ENCODE data around the gene DNAJB14. TPM values are rescaled to one million over a fixed set of nuclear protein-coding genes. Genes with fewer than 3 reads are reported as not detected.

The DNAJB14 gene
- total RNA-seq, 2 donors from 2014 or later: 32.6 to 58.2 TPM

DNA sequence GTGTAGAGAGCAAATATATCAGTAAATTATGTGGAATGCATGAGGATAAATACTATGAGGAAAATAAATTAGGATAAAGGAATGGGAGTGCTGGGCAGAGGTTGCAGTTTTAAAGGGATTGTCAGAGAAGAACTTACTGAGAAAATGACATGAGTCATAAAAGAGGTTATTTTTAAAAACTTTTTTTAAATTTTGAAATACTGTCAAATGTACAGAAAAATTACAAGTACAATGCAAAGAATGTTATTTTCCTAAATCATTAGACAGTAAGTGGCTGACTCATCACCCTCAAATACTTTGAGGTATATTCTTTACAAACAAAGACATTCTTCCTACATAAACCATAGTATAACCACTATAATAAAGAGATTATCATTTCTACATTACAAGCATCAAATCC lies 33.5 kb upstream of the DNAJB14 start:
- ATAC-seq (ENCODE audit: insufficient number of reproducible peaks, low FRiP score, low read depth) (no peak), DNase-seq (ENCODE audit: low spot score) (no peak)
- TF ChIP-seq, protein P1, sequence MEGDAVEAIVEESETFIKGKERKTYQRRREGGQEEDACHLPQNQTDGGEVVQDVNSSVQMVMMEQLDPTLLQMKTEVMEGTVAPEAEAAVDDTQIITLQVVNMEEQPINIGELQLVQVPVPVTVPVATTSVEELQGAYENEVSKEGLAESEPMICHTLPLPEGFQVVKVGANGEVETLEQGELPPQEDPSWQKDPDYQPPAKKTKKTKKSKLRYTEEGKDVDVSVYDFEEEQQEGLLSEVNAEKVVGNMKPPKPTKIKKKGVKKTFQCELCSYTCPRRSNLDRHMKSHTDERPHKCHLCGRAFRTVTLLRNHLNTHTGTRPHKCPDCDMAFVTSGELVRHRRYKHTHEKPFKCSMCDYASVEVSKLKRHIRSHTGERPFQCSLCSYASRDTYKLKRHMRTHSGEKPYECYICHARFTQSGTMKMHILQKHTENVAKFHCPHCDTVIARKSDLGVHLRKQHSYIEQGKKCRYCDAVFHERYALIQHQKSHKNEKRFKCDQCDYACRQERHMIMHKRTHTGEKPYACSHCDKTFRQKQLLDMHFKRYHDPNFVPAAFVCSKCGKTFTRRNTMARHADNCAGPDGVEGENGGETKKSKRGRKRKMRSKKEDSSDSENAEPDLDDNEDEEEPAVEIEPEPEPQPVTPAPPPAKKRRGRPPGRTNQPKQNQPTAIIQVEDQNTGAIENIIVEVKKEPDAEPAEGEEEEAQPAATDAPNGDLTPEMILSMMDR (IDR thresholded peaks at IDR 0.05): no peak

DNA sequence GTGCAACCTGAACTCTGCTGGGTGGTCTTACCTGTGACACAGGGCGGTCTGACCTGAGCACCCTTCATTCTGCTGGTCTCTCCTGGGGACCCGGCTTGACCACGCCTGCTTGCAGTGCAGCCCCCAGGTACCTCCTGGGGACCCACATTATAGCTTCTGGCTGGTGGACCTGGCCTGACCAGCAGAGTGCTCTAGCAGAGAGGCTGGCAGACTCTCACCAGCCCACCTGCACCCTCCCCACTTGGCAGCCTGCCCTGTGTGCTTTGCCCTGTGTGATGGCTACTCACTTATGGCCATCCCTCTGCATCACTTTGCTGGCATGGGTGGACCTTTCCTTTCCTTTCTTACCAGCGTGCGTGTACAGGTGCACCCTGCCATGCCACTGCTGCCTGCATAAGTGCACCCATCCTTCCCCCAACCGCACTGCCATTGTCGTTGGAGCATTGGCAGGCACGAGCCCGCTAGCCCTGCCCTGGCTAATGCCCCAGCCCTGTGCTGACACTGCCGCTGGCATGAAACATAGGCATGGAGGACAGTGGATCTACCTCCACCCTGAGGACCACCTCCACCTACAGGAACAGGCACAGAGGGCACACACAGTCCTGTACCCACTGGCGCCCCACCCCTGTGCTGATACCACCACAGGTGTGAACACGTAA lies 25.2 kb upstream of the DNAJB14 start:
- ATAC-seq (ENCODE audit: insufficient number of reproducible peaks, low FRiP score, low read depth) (no peak), DNase-seq (ENCODE audit: low spot score) (no peak)
- no peak overlapping the region for H3K4me3 ChIP-seq
- no peak overlapping the region for H3K27ac ChIP-seq
- TF ChIP-seq, protein P1 (IDR thresholded peaks at IDR 0.05): no peak
- no peaks in the 10 kb centered on the region for H3K27me3 ChIP-seq (replicated peaks; ENCODE audit: insufficient read depth)
- no peaks in the 10 kb centered on the region for H3K9me3 ChIP-seq
- no peaks in the 10 kb centered on the region for H3K4me1 ChIP-seq (ENCODE audit: control insufficient read depth in 1 of 2, low read depth in 2 of 2)
- no peaks in the 10 kb centered on the region for H3K36me3 ChIP-seq

More for the DNA sequence above, 33.5 kb upstream of the DNAJB14 start:
- no peak overlapping the region for H3K4me3 ChIP-seq
- peaks cover 4% of the 10 kb centered on the region for H3K27me3 ChIP-seq (replicated peaks; ENCODE audit: insufficient read depth)
- H3K27ac ChIP-seq: no peak overlapping the region
- no peaks in the 10 kb centered on the region for H3K4me1 ChIP-seq (ENCODE audit: control insufficient read depth in 1 of 2, low read depth in 2 of 2)
- H3K36me3 ChIP-seq: no peaks in the 10 kb centered on the region
- H3K9me3 ChIP-seq: no peaks in the 10 kb centered on the region

DNA sequence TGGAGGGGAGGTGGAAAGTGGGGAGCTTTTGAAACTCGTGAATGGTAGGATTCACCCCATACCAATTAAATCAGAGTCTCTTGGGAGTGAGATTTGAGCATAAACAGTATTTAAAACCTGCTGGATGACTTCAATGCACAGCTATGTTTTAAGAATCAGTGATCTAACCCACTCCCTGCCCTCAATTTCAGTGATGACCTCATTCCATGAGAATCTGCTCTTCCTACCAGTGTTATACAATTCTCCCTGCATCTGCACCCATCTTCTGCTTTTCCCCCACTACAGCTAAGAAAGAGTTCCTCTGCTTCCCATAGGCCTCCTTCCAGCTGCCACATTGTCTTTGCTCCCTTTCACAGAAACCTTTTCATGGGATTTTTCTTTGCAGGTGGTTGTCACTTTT lies 21.9 kb upstream of the DNAJB14 start:
- Histone ChIP-seq H3K9me3 (no peaks in the 10 kb centered on the region), H3K4me1 (ENCODE audit: control insufficient read depth in 1 of 2, low read depth in 2 of 2) (no peaks in the 10 kb centered on the region), H3K4me3 (no peak overlapping the region), H3K27me3 (replicated peaks; ENCODE audit: insufficient read depth) (no peaks in the 10 kb centered on the region), H3K27ac (no peak overlapping the region), H3K36me3 (no peaks in the 10 kb centered on the region)
- no peak for DNase-seq (ENCODE audit: low spot score)
- ATAC-seq (ENCODE audit: insufficient number of reproducible peaks, low FRiP score, low read depth): no peak
- TF ChIP-seq, protein P1 (IDR thresholded peaks at IDR 0.05): no peak

DNA sequence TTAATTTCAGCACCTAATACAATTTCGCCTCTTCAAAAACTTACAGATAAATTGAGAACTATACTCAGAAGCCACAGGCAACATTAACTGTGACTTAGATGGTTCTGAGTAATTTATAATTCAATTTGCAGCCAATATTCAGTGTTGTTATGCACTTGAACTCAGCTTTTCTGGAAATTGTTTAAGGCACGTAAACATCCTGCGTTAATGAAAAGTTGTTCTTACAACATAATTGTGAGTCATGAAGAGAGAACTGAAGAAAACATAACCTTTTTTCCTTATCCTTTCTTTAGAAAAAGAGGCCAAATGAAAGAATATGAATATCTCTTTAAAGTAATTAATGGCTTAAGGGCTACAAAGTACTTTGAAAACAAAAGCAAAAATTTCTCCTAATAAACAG lies 20.3 kb upstream of the DNAJB14 start:
- no peaks in the 10 kb centered on the region for H3K36me3 ChIP-seq
- DNase-seq (ENCODE audit: low spot score) (no peak), ATAC-seq (ENCODE audit: insufficient number of reproducible peaks, low FRiP score, low read depth) (no peak)
- no peaks in the 10 kb centered on the region for H3K9me3 ChIP-seq
- no peak overlapping the region for H3K27ac ChIP-seq
- H3K4me3 ChIP-seq: no peak overlapping the region
- no peaks in the 10 kb centered on the region for H3K4me1 ChIP-seq (ENCODE audit: control insufficient read depth in 1 of 2, low read depth in 2 of 2)
- no peaks in the 10 kb centered on the region for H3K27me3 ChIP-seq (replicated peaks; ENCODE audit: insufficient read depth)
- TF ChIP-seq, protein P1 (IDR thresholded peaks at IDR 0.05): no peak

DNA sequence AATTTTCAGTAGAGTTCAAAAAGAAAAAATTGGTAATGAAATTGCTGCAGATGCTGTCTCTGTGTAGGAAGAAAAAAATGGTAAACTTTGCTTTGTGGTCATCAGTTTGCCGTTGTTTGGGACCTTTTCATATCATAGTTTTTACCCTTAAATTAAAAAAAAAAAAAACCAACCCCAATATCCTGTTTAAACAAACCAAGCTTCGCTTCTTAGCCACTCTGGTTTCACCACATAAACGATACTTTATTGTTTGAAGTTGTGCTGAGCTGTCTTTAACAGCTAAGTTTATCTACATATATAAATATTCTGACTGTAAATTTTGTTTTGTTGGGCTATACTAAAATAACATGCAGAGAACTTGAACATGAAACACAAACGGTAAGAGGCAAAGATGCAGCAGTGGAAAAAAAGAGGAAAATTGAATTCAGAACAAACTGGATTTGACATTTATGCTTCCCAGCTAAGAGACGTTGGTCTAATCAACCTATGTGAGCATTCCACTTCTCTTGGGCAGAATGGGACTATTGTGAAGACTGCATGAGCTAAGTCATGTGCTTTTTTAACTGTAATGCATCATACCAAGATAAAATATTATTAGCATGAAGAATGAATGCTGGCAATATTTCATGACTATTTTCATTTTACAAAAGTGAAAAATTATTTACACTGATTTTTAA lies 19.4 kb upstream of the DNAJB14 start:
- DNase-seq (ENCODE audit: low spot score) (no peak), ATAC-seq (ENCODE audit: insufficient number of reproducible peaks, low FRiP score, low read depth) (no peak)
- Histone ChIP-seq H3K9me3 (no peaks in the 10 kb centered on the region), H3K4me1 (ENCODE audit: control insufficient read depth in 1 of 2, low read depth in 2 of 2) (no peaks in the 10 kb centered on the region), H3K27ac (no peak overlapping the region), H3K4me3 (no peak overlapping the region), H3K36me3 (no peaks in the 10 kb centered on the region), H3K27me3 (replicated peaks; ENCODE audit: insufficient read depth) (no peaks in the 10 kb centered on the region)
- TF ChIP-seq, protein P1 (IDR thresholded peaks at IDR 0.05): no peak

All from thoracic aorta (tissue), 2 donors.